ENCODE results near the gene POLR1A. TPM values are rescaled to one million over a fixed set of nuclear protein-coding genes. Genes with fewer than 3 reads are reported as not detected.

Gene POLR1A
- total RNA-seq, 1 experiment from 2014 or later = 29.7 TPM

- Histone ChIP-seq H4K20me1 (ENCODE audit: insufficient read depth) (no peaks in the 10 kb centered on the region), H3K9me2 (ENCODE audit: insufficient read depth) (no peaks in the 10 kb centered on the region), H3F3A (ENCODE audit: insufficient read depth, low read depth) (peaks cover 6% of the 10 kb centered on the region; the same call in 1 of the 2 replicates), H3K27me3 (ENCODE audit: insufficient read depth, low read depth) (no peaks in the 10 kb centered on the region), H3K4me2 (no peak overlapping the region), H3K27ac (no peak overlapping the region), H3K79me2 (ENCODE audit: low read depth) (no peaks in the 10 kb centered on the region), H3K9me3 (ENCODE audit: insufficient read depth, low read depth) (peaks cover 4% of the 10 kb centered on the region; the same call in 1 of the 2 replicates), H3K4me3 (no peak overlapping the region), H3K4me1 (replicated peaks; ENCODE audit: insufficient read depth) (0 out of 2 replicates have a peak, but pooled peaks cover 11% of the 10 kb centered on the region), H2AFZ (no peak overlapping the region), H3K36me3 (ENCODE audit: low read depth) (no peaks in the 10 kb centered on the region)
- intact Hi-C loops (cut with micrococcal nuclease; ENCODE audit: unreplicated experiment) = no loop called here
- ChIA-PET CTCF (no interaction called here), POLR2A (ENCODE audit: unreplicated experiment) (no interaction called here)
- DNase-seq = no peak
- BruUV-seq (replicated peaks) = no TSS peak
- no peak for TF ChIP-seq EZH2 (IDR thresholded peaks at IDR 0.05; ENCODE audit: low read depth)
- TF ChIP-seq, protein P1, sequence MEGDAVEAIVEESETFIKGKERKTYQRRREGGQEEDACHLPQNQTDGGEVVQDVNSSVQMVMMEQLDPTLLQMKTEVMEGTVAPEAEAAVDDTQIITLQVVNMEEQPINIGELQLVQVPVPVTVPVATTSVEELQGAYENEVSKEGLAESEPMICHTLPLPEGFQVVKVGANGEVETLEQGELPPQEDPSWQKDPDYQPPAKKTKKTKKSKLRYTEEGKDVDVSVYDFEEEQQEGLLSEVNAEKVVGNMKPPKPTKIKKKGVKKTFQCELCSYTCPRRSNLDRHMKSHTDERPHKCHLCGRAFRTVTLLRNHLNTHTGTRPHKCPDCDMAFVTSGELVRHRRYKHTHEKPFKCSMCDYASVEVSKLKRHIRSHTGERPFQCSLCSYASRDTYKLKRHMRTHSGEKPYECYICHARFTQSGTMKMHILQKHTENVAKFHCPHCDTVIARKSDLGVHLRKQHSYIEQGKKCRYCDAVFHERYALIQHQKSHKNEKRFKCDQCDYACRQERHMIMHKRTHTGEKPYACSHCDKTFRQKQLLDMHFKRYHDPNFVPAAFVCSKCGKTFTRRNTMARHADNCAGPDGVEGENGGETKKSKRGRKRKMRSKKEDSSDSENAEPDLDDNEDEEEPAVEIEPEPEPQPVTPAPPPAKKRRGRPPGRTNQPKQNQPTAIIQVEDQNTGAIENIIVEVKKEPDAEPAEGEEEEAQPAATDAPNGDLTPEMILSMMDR (conservative IDR thresholded peaks at IDR 0.05) = no peak
Observed at GRCh38 chr2:86000938-86001312, 104.8 kb downstream of the POLR1A start.

DNA sequence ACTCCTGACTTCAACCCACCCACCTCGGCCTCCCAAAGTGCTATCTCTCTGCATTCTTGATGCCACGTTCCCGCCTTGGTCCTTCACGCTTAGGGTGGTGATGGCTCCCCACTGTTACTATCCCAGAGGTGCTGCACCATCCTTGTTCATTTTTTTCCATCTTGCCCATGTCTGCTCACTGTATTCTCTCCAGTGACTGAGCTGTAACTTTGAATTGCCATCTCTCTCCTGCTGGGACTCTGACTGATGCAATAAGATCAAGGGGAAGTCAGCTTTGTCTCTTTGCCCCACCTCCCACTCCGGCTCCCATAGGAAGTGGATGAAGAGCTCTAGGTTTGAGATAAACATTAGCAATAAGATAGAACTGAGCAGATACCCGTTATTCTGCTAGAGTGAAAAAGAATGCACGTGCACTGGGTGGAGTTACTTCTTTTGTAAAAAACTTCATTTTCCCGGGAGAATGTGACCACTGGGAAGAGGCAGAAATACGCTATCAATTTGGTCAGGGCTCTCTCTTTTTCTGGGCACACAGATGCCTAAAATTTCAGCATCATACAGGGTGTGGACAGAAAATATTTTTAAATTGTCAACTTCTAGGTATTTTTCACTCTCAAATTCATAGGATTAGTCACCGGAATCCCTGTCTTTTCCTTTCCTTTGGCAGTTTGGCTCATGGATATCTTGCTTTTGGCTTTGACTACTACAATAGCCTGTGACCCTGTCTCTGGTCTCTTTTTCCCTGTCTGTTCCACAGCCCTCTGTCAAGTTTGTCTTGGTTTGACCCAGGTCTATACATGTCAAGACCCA, 105.4 kb downstream of the POLR1A start:
- H3F3A ChIP-seq (ENCODE audit: insufficient read depth, low read depth) = peaks cover 6% of the 10 kb centered on the region; the same call in 1 of the 2 replicates
- BruUV-seq (replicated peaks) = no TSS peak
- H3K79me2 ChIP-seq (ENCODE audit: low read depth) = no peaks in the 10 kb centered on the region
- POLR2A ChIA-PET (ENCODE audit: unreplicated experiment) = no interaction called here
- 0 out of 2 replicates have a peak, but pooled peaks cover 11% of the 10 kb centered on the region for H3K4me1 ChIP-seq (replicated peaks; ENCODE audit: insufficient read depth)
- CTCF ChIA-PET = interaction anchor here (1.1 kb wide), 1 partner anchor 9 kb away, joined by 4 read pairs; no protein-coding TSS in a partner anchor
- H2AFZ ChIP-seq = no peak overlapping the region
- intact Hi-C loops (cut with micrococcal nuclease; ENCODE audit: unreplicated experiment) = no loop called here
- no peaks in the 10 kb centered on the region for H3K9me3 ChIP-seq (ENCODE audit: insufficient read depth, low read depth)
- H3K4me2 ChIP-seq = no peak overlapping the region
- H3K27ac ChIP-seq = no peak overlapping the region
- TF ChIP-seq, protein P1 (conservative IDR thresholded peaks at IDR 0.05) = no peak
- no peak for TF ChIP-seq EZH2 (IDR thresholded peaks at IDR 0.05; ENCODE audit: low read depth)
- no peaks in the 10 kb centered on the region for H3K9me2 ChIP-seq (ENCODE audit: insufficient read depth)
- no peaks in the 10 kb centered on the region for H4K20me1 ChIP-seq (ENCODE audit: insufficient read depth)
- no peaks in the 10 kb centered on the region for H3K27me3 ChIP-seq (ENCODE audit: insufficient read depth, low read depth)
- H3K4me3 ChIP-seq = no peak overlapping the region
- no peak for DNase-seq
- no peaks in the 10 kb centered on the region for H3K36me3 ChIP-seq (ENCODE audit: low read depth)

GRCh38 chr2:85999061-85999831, 106.4 kb downstream of the POLR1A start:
- 0 out of 2 replicates have a peak, but pooled peaks cover 11% of the 10 kb centered on the region for H3K4me1 ChIP-seq (replicated peaks; ENCODE audit: insufficient read depth)
- no peaks in the 10 kb centered on the region for H3K9me3 ChIP-seq (ENCODE audit: insufficient read depth, low read depth)
- no peaks in the 10 kb centered on the region for H3K36me3 ChIP-seq (ENCODE audit: low read depth)
- H3K79me2 ChIP-seq (ENCODE audit: low read depth) = no peaks in the 10 kb centered on the region
- no peak for DNase-seq
- H3K27me3 ChIP-seq (ENCODE audit: insufficient read depth, low read depth) = no peaks in the 10 kb centered on the region
- ChIA-PET POLR2A (ENCODE audit: unreplicated experiment) (no interaction called here), CTCF (interaction anchor here (1.1 kb wide), 1 partner anchor 11 kb away, joined by 4 read pairs; no protein-coding TSS in a partner anchor)
- 0 out of 2 replicates have a peak overlapping the region, but pooled peaks have one; percentile 14 for H3K27ac ChIP-seq
- no peak for TF ChIP-seq EZH2 (IDR thresholded peaks at IDR 0.05; ENCODE audit: low read depth)
- TF ChIP-seq, protein P1 (conservative IDR thresholded peaks at IDR 0.05) = no peak
- intact Hi-C loops (cut with micrococcal nuclease; ENCODE audit: unreplicated experiment) = loop anchor here (2.0 kb wide), 1 partner anchor 16 kb away; no protein-coding TSS in a partner anchor
- H3K4me3 ChIP-seq = no peak overlapping the region
- H3K9me2 ChIP-seq (ENCODE audit: insufficient read depth) = no peaks in the 10 kb centered on the region
- no peak overlapping the region for H2AFZ ChIP-seq
- peaks cover 6% of the 10 kb centered on the region; the same call in 1 of the 2 replicates for H3F3A ChIP-seq (ENCODE audit: insufficient read depth, low read depth)
- H3K4me2 ChIP-seq = 0 out of 2 replicates have a peak overlapping the region, but pooled peaks have one; percentile 7
- no TSS peak for BruUV-seq (replicated peaks)
- no peaks in the 10 kb centered on the region for H4K20me1 ChIP-seq (ENCODE audit: insufficient read depth)

Measured in PC-9 (cell line).